GM19468 (cell line): Measurements from ENCODE around the gene DVL1.

ENCODE experiments used
- ATAC-seq: cut with Tn5 transposase; IDR thresholded peaks from one replicate; pipeline ENCODE4 v1.9.1; 2021; ENCODE audit warnings: mild to moderate bottlenecking, moderate library complexity, moderate number of reproducible peaks; ENCODE audit not compliant: unreplicated experiment; ENCODE audit errors: extremely low read depth

The DVL1 gene

GRCh38 chr1:1291023-1291528 lies 58.1 kb downstream of the DVL1 start:
- no peak for ATAC-seq

GRCh38 chr1:1290238-1290731 lies 58.9 kb downstream of the DVL1 start:
- no peak for ATAC-seq

DNA sequence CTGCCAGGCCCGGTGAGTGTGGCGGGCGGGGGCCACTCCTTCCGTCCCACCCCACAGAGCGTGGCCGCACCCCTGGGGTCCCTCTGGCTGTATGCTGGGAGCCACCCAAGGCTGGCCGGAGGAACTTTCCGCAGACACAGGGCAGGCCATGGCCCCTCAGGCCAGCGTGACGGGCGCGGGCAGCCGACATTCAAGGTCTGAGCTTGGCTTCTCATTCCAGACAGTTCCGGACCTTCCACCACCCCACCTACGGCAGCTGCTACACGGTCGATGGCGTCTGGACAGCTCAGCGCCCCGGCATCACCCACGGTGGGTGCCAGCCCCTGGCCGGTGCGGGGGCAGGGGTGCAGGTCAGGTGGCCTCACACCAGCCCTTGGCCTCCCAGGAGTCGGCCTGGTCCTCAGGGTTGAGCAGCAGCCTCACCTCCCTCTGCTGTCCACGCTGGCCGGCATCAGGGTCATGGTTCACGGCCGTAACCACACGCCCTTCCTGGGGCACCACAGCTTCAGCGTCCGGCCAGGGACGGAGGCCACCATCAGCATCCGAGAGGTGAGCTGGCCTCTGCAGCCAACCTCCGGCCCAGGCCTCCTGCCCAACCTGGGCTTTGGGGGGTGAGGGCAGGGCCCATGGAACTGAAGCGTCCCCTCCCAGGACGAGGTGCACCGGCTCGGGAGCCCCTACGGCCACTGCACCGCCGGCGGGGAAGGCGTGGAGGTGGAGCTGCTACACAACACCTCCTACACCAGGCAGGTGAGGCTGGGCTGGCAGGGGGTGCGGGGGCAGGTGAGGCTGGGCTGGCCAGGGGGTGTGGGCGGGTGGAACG lies 61.7 kb downstream of the DVL1 start:
- no peak for ATAC-seq

- no peak for ATAC-seq
Measured at GRCh38 chr1:1286313-1287261, 62.6 kb downstream of the DVL1 start.

DNA sequence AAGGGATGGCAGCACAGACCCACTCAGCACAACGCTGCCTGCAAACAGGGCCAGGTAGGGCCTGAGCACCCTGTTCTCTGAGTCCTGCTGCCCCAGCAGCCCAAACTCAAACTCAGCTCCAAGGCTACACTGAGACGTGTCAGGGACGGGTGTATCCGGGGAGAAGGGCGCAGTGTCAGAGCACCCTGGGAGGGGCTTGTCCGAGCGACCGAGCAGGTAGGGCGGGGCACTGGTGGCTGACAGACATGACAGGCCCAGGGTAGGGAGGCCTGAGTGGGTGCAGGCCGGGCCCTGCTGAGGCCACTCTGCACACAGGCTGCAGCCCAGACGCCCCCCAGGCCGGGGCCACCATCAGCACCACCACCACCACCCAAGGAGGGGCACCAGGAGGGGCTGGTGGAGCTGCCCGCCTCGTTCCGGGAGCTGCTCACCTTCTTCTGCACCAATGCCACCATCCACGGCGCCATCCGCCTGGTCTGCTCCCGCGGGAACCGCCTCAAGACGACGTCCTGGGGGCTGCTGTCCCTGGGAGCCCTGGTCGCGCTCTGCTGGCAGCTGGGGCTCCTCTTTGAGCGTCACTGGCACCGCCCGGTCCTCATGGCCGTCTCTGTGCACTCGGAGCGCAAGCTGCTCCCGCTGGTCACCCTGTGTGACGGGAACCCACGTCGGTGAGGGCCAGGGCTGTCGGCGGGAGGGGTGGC lies 63.5 kb downstream of the DVL1 start:
- ATAC-seq: no peak
